HG02759 (cell line): ENCODE results near the gene RAB23.
A peak's percentile ranks its signal among the peaks of the same experiment; 100 is the strongest.

Experiments
- ATAC-seq: cut with Tn5 transposase; IDR thresholded peaks from one replicate; pipeline ENCODE4 v1.9.1; 2021; ENCODE audit warnings: mild to moderate bottlenecking, moderate library complexity; ENCODE audit not compliant: unreplicated experiment

RAB23 gene

GRCh38 chr6:57183336-57183735 is 38.8 kb downstream of the RAB23 start:
- no peak for ATAC-seq

- no peak for ATAC-seq
Observed at GRCh38 chr6:57182017-57182432, 40.1 kb downstream of the RAB23 start.

- no peak for ATAC-seq
Observed at GRCh38 chr6:57180596-57180995, 41.5 kb downstream of the RAB23 start.

- no peak for ATAC-seq
Observed at GRCh38 chr6:57177545-57178265, 44.4 kb downstream of the RAB23 start.

- ATAC-seq: no peak
Observed at GRCh38 chr6:57174511-57174907, 47.6 kb downstream of the RAB23 start.

- ATAC-seq: no peak
Observed at GRCh38 chr6:57173886-57174510, 48.1 kb downstream of the RAB23 start.

GRCh38 chr6:57173056-57173885 is 48.8 kb downstream of the RAB23 start:
- no peak for ATAC-seq

- ATAC-seq: peak; percentile 92
Observed at GRCh38 chr6:57172136-57173055, 49.7 kb downstream of the RAB23 start, which contains the start of gene BAG2. TSS of gene BAG2 (plus strand) at chr6:57172326. CDS start at chr6:57172698, 372 bp downstream.

- ATAC-seq: no peak
Observed at GRCh38 chr6:57165080-57165479, 57.0 kb downstream of the RAB23 start.

GRCh38 chr6:57163956-57164355 is 58.2 kb downstream of the RAB23 start:
- no peak for ATAC-seq

- ATAC-seq: no peak
Observed at GRCh38 chr6:57162516-57162915, 59.6 kb downstream of the RAB23 start.

GRCh38 chr6:57162028-57162427 is 60.1 kb downstream of the RAB23 start:
- ATAC-seq: no peak

GRCh38 chr6:57159127-57159526 is 63.0 kb downstream of the RAB23 start:
- ATAC-seq: no peak

- no peak for ATAC-seq
Observed at GRCh38 chr6:57158658-57159057, 63.4 kb downstream of the RAB23 start.

- ATAC-seq: no peak
Observed at GRCh38 chr6:57147955-57148858, 73.9 kb downstream of the RAB23 start.

GRCh38 chr6:57147401-57147800 is 74.7 kb downstream of the RAB23 start:
- no peak for ATAC-seq

GRCh38 chr6:57143690-57144089 is 78.4 kb downstream of the RAB23 start:
- ATAC-seq: no peak

- no peak for ATAC-seq
Observed at GRCh38 chr6:57142178-57142525, 80.0 kb downstream of the RAB23 start.

- no peak for ATAC-seq
Observed at GRCh38 chr6:57141451-57142177, 80.5 kb downstream of the RAB23 start.
